Measurements from ENCODE around the gene FAM186B. TPM values are rescaled to one million over a fixed set of nuclear protein-coding genes. Genes with fewer than 3 reads are reported as not detected.

The FAM186B gene
- total and polyA plus RNA-seq, 2 of the 13 experiments (the other 11 are each of a cell fraction or from before 2014, with no cell fraction given): 0.07 to 0.20 TPM

- Histone ChIP-seq H3K79me2 (ENCODE audit: insufficient read depth, low read length) (no peaks in the 10 kb centered on the region), H2AFZ (ENCODE audit: low read length) (no peak overlapping the region), H4K20me1 (ENCODE audit: insufficient read depth, low read length) (no peaks in the 10 kb centered on the region), H3K36me3 (replicated peaks in 1 of 2; ENCODE audit: control insufficient read depth in 1 of 2, insufficient read depth in 2 of 2, low read length in 2 of 2) (no peaks in the 10 kb centered on the region; a peak in 1 of 5 replicates), H3K9me3 (ENCODE audit: low read length) (no peaks in the 10 kb centered on the region), H3K9ac (ENCODE audit: insufficient read depth, low read depth, low read length) (no peak overlapping the region), H3K27me3 (ENCODE audit: control insufficient read depth in 1 of 2, insufficient read depth in 2 of 2, low read length in 2 of 2) (no peaks in the 10 kb centered on the region), H3K27ac (ENCODE audit: extremely low read length, insufficient read depth, low read length) (no peak overlapping the region), H3K4me2 (ENCODE audit: low read depth, low read length) (no peak overlapping the region), H3K4me1 (ENCODE audit: insufficient read depth, low read length) (peaks cover 46% of the 10 kb centered on the region), H3K4me3 (replicated peaks in 1 of 3; ENCODE audit: insufficient read depth in 1 of 3, low read depth in 2 of 3, low read length in 3 of 3) (no peak overlapping the region)
- intact Hi-C loops (cut with micrococcal nuclease; ENCODE audit: unreplicated experiment): no loop called here
- TF ChIP-seq ZNF761 (CRISPR knock-in tag; conservative IDR thresholded peaks at IDR 0.05): no peak
- no peak for TF ChIP-seq ZNF333 (CRISPR knock-in tag; IDR thresholded peaks at IDR 0.05; ENCODE audit: borderline replicate concordance)
- no peak for TF ChIP-seq TRIM24 (CRISPR knock-in tag; IDR thresholded peaks at IDR 0.05)
- no peak for TF ChIP-seq SNRNP70 (IDR thresholded peaks at IDR 0.05; ENCODE audit: low read depth, low read length)
- BruUV-seq (replicated peaks): no TSS peak
- DNase-seq (ENCODE audit: low spot score) (no peak), ATAC-seq (no peak), FAIRE-seq (no peak)
- ChIA-PET POLR2A (interaction anchor here (3.3 kb wide), 1 partner anchor 93 kb away, joined by 16 read pairs; the partner anchor contains the start of gene TMBIM6), CTCF (ENCODE audit: low intra/inter-chr PET ratio, low total read pairs) (no interaction called here)
- 71% methylated on average over 7 of the region's 15 CpGs for WGBS (ENCODE audit: low lambda C conversion rate)
- in situ Hi-C loops (cut with HindIII; ENCODE audit: extremely low pct_ligation_motif_present, low pct_unique_long_range_greater_than_20kb): no loop called here
Measured at GRCh38 chr12:49647827-49648711, 42.6 kb upstream of the FAM186B start.

DNA sequence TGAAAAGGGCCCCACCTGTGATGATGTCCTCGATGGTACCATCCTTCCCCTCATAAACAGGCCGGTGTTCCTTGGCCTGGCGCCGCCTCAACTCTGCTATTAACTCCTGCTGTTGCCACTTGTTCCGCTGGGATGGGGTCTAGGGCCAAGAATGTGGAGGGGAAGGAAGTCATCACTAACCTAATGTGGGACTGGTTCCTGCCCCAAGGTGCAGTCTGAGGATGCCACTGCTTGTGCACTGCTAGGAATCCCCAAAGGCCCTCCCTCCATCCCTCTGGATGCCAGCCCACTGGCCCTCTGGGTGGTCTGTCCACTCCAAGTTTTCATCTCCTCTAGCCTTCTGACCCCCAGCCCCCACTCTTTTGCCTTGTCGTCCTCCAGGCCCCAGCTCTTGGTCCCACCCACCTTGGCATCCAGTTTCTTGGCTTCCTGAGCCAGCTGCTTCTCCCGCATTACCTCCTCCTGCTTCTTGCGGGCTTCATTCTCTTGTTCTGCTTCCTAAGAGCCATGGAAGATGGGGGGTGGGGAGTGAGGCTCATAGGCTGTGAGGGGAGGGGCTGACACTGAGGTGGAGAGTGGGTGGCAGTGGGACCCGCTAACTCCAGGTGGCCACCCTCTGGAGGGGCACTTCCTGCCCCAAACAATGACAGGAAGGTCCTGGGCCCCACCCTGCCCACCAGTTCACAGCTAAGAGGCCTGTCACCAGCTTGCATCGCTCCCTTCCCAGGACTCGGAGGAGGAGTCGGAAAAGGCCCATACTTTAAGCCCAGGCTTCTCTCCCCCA, 41.6 kb upstream of the FAM186B start:
- BruUV-seq (replicated peaks): no TSS peak
- Histone ChIP-seq H3K27me3 (ENCODE audit: control insufficient read depth in 1 of 2, insufficient read depth in 2 of 2, low read length in 2 of 2) (no peaks in the 10 kb centered on the region), H3K4me2 (ENCODE audit: low read depth, low read length) (no peak overlapping the region), H3K9me3 (ENCODE audit: low read length) (no peaks in the 10 kb centered on the region), H3K9ac (ENCODE audit: insufficient read depth, low read depth, low read length) (no peak overlapping the region), H3K79me2 (ENCODE audit: insufficient read depth, low read length) (no peaks in the 10 kb centered on the region), H2AFZ (ENCODE audit: low read length) (no peak overlapping the region), H3K36me3 (replicated peaks in 1 of 2; ENCODE audit: control insufficient read depth in 1 of 2, insufficient read depth in 2 of 2, low read length in 2 of 2) (no peaks in the 10 kb centered on the region; a peak in 1 of 5 replicates), H3K4me3 (replicated peaks in 1 of 3; ENCODE audit: insufficient read depth in 1 of 3, low read depth in 2 of 3, low read length in 3 of 3) (no peak overlapping the region), H4K20me1 (ENCODE audit: insufficient read depth, low read length) (no peaks in the 10 kb centered on the region), H3K4me1 (ENCODE audit: insufficient read depth, low read length) (peaks cover 56% of the 10 kb centered on the region), H3K27ac (ENCODE audit: extremely low read length, insufficient read depth, low read length) (no peak overlapping the region)
- CTCF ChIA-PET (ENCODE audit: low intra/inter-chr PET ratio, low total read pairs): no interaction called here
- ATAC-seq (no peak), DNase-seq (ENCODE audit: low spot score) (no peak), FAIRE-seq (no peak)
- 95% methylated on average over 12 of the region's 12 CpGs for WGBS (ENCODE audit: low lambda C conversion rate)
- intact Hi-C loops (cut with micrococcal nuclease; ENCODE audit: unreplicated experiment) (no loop called here), in situ Hi-C loops (cut with HindIII; ENCODE audit: extremely low pct_ligation_motif_present, low pct_unique_long_range_greater_than_20kb) (no loop called here)
- TF ChIP-seq, protein P1, sequence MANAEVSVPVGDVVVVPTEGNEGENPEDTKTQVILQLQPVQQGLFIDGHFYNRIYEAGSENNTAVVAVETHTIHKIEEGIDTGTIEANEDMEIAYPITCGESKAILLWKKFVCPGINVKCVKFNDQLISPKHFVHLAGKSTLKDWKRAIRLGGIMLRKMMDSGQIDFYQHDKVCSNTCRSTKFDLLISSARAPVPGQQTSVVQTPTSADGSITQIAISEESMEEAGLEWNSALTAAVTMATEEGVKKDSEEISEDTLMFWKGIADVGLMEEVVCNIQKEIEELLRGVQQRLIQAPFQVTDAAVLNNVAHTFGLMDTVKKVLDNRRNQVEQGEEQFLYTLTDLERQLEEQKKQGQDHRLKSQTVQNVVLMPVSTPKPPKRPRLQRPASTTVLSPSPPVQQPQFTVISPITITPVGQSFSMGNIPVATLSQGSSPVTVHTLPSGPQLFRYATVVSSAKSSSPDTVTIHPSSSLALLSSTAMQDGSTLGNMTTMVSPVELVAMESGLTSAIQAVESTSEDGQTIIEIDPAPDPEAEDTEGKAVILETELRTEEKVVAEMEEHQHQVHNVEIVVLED (CRISPR knock-in tag; IDR thresholded peaks at IDR 0.05; ENCODE audit: borderline replicate concordance): no peak
- TF ChIP-seq ZNF737 (CRISPR knock-in tag; IDR thresholded peaks at IDR 0.05; ENCODE audit: borderline replicate concordance) (no peak), ZNF607 (CRISPR knock-in tag; IDR thresholded peaks at IDR 0.05; ENCODE audit: borderline replicate concordance) (no peak), ZBTB33 (CRISPR knock-in tag; IDR thresholded peaks at IDR 0.05) (peak; percentile 60; the same call in 1 of the 2 replicates)
- POLR2A ChIA-PET: no interaction called here
